ENCODE data around the gene DSCAML1. TPM values are rescaled to one million over a fixed set of nuclear protein-coding genes. Genes with fewer than 3 reads are reported as not detected.

DSCAML1 gene
- total RNA-seq, 1 experiment from 2014 or later = not detected

DNA sequence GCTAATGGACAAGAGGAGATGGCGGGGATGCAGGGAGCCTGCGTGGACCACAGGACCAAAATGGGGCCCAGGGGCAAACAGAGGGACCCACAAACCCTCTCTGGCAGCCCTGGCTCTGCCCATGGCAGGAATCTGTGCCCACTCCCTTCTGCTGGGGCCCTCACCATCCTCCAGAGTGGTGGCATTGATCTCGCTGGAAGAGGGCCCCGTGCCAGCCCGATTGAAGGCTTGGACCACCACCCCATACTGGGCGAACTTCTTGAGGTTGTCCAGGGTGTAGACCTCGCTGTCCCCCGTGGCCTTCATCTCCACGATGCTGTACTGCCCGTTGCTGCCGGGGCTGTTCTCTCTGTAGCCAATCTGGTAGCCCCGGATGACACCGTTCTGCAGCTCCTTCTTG lies 332.2 kb downstream of the DSCAML1 start:
- ATAC-seq (no peak), DNase-seq (ENCODE audit: low read depth, low spot score) (no peak)
- Histone ChIP-seq H3K4me2 (ENCODE audit: low read length) (no peak overlapping the region), H3K9ac (ENCODE audit: low read length) (no peak overlapping the region), H3K4me1 (ENCODE audit: control insufficient read depth in 1 of 2, insufficient read depth in 2 of 2, low read length in 2 of 2) (no peaks in the 10 kb centered on the region), H4K20me1 (ENCODE audit: insufficient read depth) (no peaks in the 10 kb centered on the region), H3K27ac (ENCODE audit: low read depth, low read length) (no peak overlapping the region), H3K36me3 (ENCODE audit: control insufficient read depth in 1 of 2, insufficient read depth in 2 of 2, low read length in 2 of 2) (no peaks in the 10 kb centered on the region), H3K4me3 (replicated peaks in 1 of 2; ENCODE audit: low read depth in 1 of 2, low read length in 2 of 2) (no peak overlapping the region), H2AFZ (ENCODE audit: low read depth, low read length, poor library complexity, severe bottlenecking) (no peak overlapping the region), H3K9me2 (ENCODE audit: insufficient read depth) (no peaks in the 10 kb centered on the region), H3K9me3 (ENCODE audit: control insufficient read depth in 1 of 2, insufficient read depth in 1 of 2, low read depth in 1 of 2, low read length in 2 of 2) (no peaks in the 10 kb centered on the region), H3K27me3 (ENCODE audit: insufficient read depth, low read length) (peaks cover 18% of the 10 kb centered on the region), H3K79me2 (ENCODE audit: insufficient read depth, low read length) (no peaks in the 10 kb centered on the region)
- ChIA-PET POLR2A (no interaction called here), CTCF (no interaction called here), RAD21 (ENCODE audit: low non-redundant PET in 1 of 2, low total read pairs in 2 of 2, uncharacterized antibody in 2 of 2, unreplicated experiment in 2 of 2) (no interaction called here)
- no peak for TF ChIP-seq POLR2AphosphoS5 (IDR thresholded peaks at IDR 0.05; ENCODE audit: low read depth, low read length)
- TF ChIP-seq SIN3A (IDR thresholded peaks at IDR 0.05; ENCODE audit: low read depth) = no peak
- TF ChIP-seq YY1 (IDR thresholded peaks at IDR 0.05; ENCODE audit: extremely low read depth, insufficient replicate concordance, low read depth, low read length) = no peak
- no peak for TF ChIP-seq ZFX (IDR thresholded peaks at IDR 0.05)
- TF ChIP-seq, protein P1, sequence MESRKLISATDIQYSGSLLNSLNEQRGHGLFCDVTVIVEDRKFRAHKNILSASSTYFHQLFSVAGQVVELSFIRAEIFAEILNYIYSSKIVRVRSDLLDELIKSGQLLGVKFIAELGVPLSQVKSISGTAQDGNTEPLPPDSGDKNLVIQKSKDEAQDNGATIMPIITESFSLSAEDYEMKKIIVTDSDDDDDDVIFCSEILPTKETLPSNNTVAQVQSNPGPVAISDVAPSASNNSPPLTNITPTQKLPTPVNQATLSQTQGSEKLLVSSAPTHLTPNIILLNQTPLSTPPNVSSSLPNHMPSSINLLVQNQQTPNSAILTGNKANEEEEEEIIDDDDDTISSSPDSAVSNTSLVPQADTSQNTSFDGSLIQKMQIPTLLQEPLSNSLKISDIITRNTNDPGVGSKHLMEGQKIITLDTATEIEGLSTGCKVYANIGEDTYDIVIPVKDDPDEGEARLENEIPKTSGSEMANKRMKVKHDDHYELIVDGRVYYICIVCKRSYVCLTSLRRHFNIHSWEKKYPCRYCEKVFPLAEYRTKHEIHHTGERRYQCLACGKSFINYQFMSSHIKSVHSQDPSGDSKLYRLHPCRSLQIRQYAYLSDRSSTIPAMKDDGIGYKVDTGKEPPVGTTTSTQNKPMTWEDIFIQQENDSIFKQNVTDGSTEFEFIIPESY (IDR thresholded peaks at IDR 0.05; ENCODE audit: extremely low read depth, insufficient replicate concordance, low read length) = no peak
- intact Hi-C loops (cut with micrococcal nuclease) = no loop called here
- BruUV-seq (replicated peaks) = no TSS peak

DNA sequence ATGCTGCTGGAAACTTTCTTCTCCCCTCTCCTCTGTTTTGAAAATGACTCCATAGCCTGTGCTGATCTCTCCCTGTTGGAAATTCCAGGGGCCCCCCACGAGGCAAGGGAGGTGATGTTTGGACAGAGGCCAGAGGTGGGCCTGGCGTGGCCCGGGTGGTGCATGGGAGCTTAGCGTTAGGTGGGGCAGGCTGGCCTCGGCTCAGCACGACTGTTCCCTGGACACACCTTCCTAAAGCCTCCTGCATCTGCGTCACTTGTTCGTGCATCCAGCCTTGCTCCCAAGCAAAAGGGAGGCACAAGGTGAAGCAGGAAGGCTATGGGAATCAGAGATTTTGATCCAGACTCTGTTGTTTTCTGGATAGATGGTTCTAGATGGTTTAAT lies 334.2 kb downstream of the DSCAML1 start:
- H3K36me3 ChIP-seq (ENCODE audit: control insufficient read depth in 1 of 2, insufficient read depth in 2 of 2, low read length in 2 of 2) = no peaks in the 10 kb centered on the region
- H3K4me3 ChIP-seq (replicated peaks in 1 of 2; ENCODE audit: low read depth in 1 of 2, low read length in 2 of 2) = no peak overlapping the region
- DNase-seq (ENCODE audit: low read depth, low spot score) = no peak
- H4K20me1 ChIP-seq (ENCODE audit: insufficient read depth) = no peaks in the 10 kb centered on the region
- ChIA-PET CTCF (no interaction called here), POLR2A (no interaction called here), RAD21 (ENCODE audit: low non-redundant PET in 1 of 2, low total read pairs in 2 of 2, uncharacterized antibody in 2 of 2, unreplicated experiment in 2 of 2) (no interaction called here)
- no peak overlapping the region for H2AFZ ChIP-seq (ENCODE audit: low read depth, low read length, poor library complexity, severe bottlenecking)
- no peaks in the 10 kb centered on the region for H3K4me1 ChIP-seq (ENCODE audit: control insufficient read depth in 1 of 2, insufficient read depth in 2 of 2, low read length in 2 of 2)
- no peak overlapping the region for H3K9ac ChIP-seq (ENCODE audit: low read length)
- no peaks in the 10 kb centered on the region for H3K79me2 ChIP-seq (ENCODE audit: insufficient read depth, low read length)
- no TSS peak for BruUV-seq (replicated peaks)
- H3K9me2 ChIP-seq (ENCODE audit: insufficient read depth) = no peaks in the 10 kb centered on the region
- no peak overlapping the region for H3K27ac ChIP-seq (ENCODE audit: low read depth, low read length)
- intact Hi-C loops (cut with micrococcal nuclease) = no loop called here
- no peak overlapping the region for H3K4me2 ChIP-seq (ENCODE audit: low read length)
- peaks cover 12% of the 10 kb centered on the region; the same call in 1 of the 2 replicates for H3K27me3 ChIP-seq (ENCODE audit: insufficient read depth, low read length)
- ATAC-seq = no peak
- no peaks in the 10 kb centered on the region for H3K9me3 ChIP-seq (ENCODE audit: control insufficient read depth in 1 of 2, insufficient read depth in 1 of 2, low read depth in 1 of 2, low read length in 2 of 2)
- no peak for TF ChIP-seq EZH2phosphoT487 (IDR thresholded peaks at IDR 0.05; ENCODE audit: borderline replicate concordance)
- no peak for TF ChIP-seq SRF (IDR thresholded peaks at IDR 0.05; ENCODE audit: low read depth)
- TF ChIP-seq ZFX (IDR thresholded peaks at IDR 0.05) = no peak
- TF ChIP-seq, protein P2, sequence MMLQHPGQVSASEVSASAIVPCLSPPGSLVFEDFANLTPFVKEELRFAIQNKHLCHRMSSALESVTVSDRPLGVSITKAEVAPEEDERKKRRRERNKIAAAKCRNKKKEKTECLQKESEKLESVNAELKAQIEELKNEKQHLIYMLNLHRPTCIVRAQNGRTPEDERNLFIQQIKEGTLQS (IDR thresholded peaks at IDR 0.05) = no peak
- TF ChIP-seq, protein P3, sequence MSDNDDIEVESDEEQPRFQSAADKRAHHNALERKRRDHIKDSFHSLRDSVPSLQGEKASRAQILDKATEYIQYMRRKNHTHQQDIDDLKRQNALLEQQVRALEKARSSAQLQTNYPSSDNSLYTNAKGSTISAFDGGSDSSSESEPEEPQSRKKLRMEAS (IDR thresholded peaks at IDR 0.05) = no peak
- no peak for TF ChIP-seq ZNF274 (IDR thresholded peaks at IDR 0.05; ENCODE audit: low read depth, low read length)
- no peak for TF ChIP-seq SIN3A (IDR thresholded peaks at IDR 0.05; ENCODE audit: low read depth)
- no peak for TF ChIP-seq EGR1 (IDR thresholded peaks at IDR 0.05; ENCODE audit: low read depth)
- TF ChIP-seq, protein P4, sequence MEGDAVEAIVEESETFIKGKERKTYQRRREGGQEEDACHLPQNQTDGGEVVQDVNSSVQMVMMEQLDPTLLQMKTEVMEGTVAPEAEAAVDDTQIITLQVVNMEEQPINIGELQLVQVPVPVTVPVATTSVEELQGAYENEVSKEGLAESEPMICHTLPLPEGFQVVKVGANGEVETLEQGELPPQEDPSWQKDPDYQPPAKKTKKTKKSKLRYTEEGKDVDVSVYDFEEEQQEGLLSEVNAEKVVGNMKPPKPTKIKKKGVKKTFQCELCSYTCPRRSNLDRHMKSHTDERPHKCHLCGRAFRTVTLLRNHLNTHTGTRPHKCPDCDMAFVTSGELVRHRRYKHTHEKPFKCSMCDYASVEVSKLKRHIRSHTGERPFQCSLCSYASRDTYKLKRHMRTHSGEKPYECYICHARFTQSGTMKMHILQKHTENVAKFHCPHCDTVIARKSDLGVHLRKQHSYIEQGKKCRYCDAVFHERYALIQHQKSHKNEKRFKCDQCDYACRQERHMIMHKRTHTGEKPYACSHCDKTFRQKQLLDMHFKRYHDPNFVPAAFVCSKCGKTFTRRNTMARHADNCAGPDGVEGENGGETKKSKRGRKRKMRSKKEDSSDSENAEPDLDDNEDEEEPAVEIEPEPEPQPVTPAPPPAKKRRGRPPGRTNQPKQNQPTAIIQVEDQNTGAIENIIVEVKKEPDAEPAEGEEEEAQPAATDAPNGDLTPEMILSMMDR (IDR thresholded peaks at IDR 0.05 in 2 of 3, conservative IDR thresholded peaks at IDR 0.05 in 1 of 3; ENCODE audit: borderline replicate concordance in 1 of 3, insufficient read depth in 1 of 3, low read depth in 2 of 3, low read length in 2 of 3) = no peak

Measured in HCT116 (cell line).